SK-N-SH treated with all-trans-retinoic acid at 6 μM for 48 hours (cell line): ENCODE data around the gene GAK.

Experiments
- ZNF8 ChIP-seq: fragments of 450-650 bp; formaldehyde crosslinking; IDR thresholded peaks from 2 replicates; pipeline ENCODE4 v1.5.0; 2020; ENCODE audit warnings: mild to moderate bottlenecking, moderate library complexity
- TF ChIP-seq, protein P1 (sequence below): fragments of 250-450 bp; sonication (Bioruptor Pico); IDR thresholded peaks from 2 replicates; pipeline ENCODE4 v1.5.1; 2020; ENCODE audit warnings: low read depth, mild to moderate bottlenecking, moderate library complexity

- no peak for TF ChIP-seq ZNF8 (CRISPR knock-in tag)
- TF ChIP-seq, protein P1, sequence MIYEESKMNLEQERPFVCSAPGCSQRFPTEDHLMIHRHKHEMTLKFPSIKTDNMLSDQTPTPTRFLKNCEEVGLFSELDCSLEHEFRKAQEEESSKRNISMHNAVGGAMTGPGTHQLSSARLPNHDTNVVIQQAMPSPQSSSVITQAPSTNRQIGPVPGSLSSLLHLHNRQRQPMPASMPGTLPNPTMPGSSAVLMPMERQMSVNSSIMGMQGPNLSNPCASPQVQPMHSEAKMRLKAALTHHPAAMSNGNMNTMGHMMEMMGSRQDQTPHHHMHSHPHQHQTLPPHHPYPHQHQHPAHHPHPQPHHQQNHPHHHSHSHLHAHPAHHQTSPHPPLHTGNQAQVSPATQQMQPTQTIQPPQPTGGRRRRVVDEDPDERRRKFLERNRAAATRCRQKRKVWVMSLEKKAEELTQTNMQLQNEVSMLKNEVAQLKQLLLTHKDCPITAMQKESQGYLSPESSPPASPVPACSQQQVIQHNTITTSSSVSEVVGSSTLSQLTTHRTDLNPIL (CRISPR knock-in tag): no peak
These were observed 65.2 kb downstream of the GAK start for GRCh38 chr4:866761-867390.
